DOHH2 (cell line): Measurements from ENCODE around the gene NETO1.

Experiments
- H3F3A ChIP-seq: fragments of 200-600 bp; sonication (generic), shearing (Covaris generic); 2 replicates; pipeline ENCODE4 v1.6.0; 2016; ENCODE audit warnings: antibody characterized with exemption, mild to moderate bottlenecking; ENCODE audit not compliant: control insufficient read depth, insufficient read depth
- H3K27ac ChIP-seq: fragments of 200-600 bp; sonication (generic); 2 replicates; pipeline ENCODE4 v1.5.1; 2014; ENCODE audit warnings: low read depth, mild to moderate bottlenecking, low read length, moderate library complexity
- H3K27me3 ChIP-seq: fragments of 200-600 bp; sonication (generic); 2 replicates; pipeline ENCODE4 v1.6.1; 2014; ENCODE audit warnings: mild to moderate bottlenecking, low read length, mixed read lengths; ENCODE audit not compliant: control insufficient read depth
- H3K36me3 ChIP-seq: fragments of 200-600 bp; sonication (generic); 2 replicates; pipeline ENCODE4 v1.6.1; 2014; ENCODE audit warnings: mild to moderate bottlenecking, low read length, moderate library complexity, mixed read lengths; ENCODE audit not compliant: control insufficient read depth
- H3K4me1 ChIP-seq: fragments of 200-600 bp; sonication (generic); 2 replicates; pipeline ENCODE4 v1.6.1; 2014; ENCODE audit warnings: mild to moderate bottlenecking, low read length, mixed read lengths; ENCODE audit not compliant: control insufficient read depth
- H3K4me2 ChIP-seq: fragments of 200-600 bp; sonication (generic); 2 replicates; pipeline ENCODE4 v1.6.0; 2014; ENCODE audit warnings: mild to moderate bottlenecking, low read length, moderate library complexity
- H3K4me3 ChIP-seq: fragments of 200-600 bp; sonication (generic); 2 replicates; pipeline ENCODE4 v1.5.1; 2014; ENCODE audit warnings: mild to moderate bottlenecking, low read length, mixed read lengths
- H3K79me2 ChIP-seq: fragments of 200-600 bp; sonication (generic); 2 replicates; pipeline ENCODE4 v1.6.1; 2014; ENCODE audit warnings: mild to moderate bottlenecking, low read length, mixed read lengths; ENCODE audit not compliant: control insufficient read depth
- H3K9me2 ChIP-seq: fragments of 200-600 bp; sonication (generic); replicated peaks from 2 replicates; pipeline ENCODE4 v1.6.1; 2014; ENCODE audit warnings: mild to moderate bottlenecking, low read length, mixed read lengths; ENCODE audit not compliant: control insufficient read depth
- H3K9me3 ChIP-seq: fragments of 200-600 bp; sonication (generic); 2 replicates; pipeline ENCODE4 v1.6.1; 2014; ENCODE audit warnings: antibody characterized with exemption, low read length, mixed read lengths; ENCODE audit not compliant: control insufficient read depth, insufficient read depth
- H4K20me1 ChIP-seq: fragments of 200-600 bp; sonication (generic); 2 replicates; pipeline ENCODE4 v1.6.0; 2014; ENCODE audit warnings: low read depth, mild to moderate bottlenecking, antibody characterized with exemption, low read length, moderate library complexity; ENCODE audit not compliant: control insufficient read depth, insufficient read depth
- CTCF ChIP-seq: fragments of 200-600 bp; sonication (generic); IDR thresholded peaks from one replicate; pipeline ENCODE4 v1.5.1; 2014; ENCODE audit warnings: antibody characterized with exemption, mild to moderate bottlenecking, low read depth, low read length; ENCODE audit not compliant: poor library complexity, severe bottlenecking
- EZH2phosphoT487 ChIP-seq: fragments of 200-600 bp; sonication (generic); IDR thresholded peaks from 2 replicates; pipeline ENCODE4 v1.6.1; 2017; ENCODE audit warnings: borderline replicate concordance, mild to moderate bottlenecking, antibody characterized with exemption, low read length, moderate library complexity, mixed read lengths

Gene NETO1

GRCh38 chr18:72726201-72726600 is 141.6 kb downstream of the NETO1 start:
- H3K4me1 ChIP-seq: no peaks in the 10 kb centered on the region
- no peak for TF ChIP-seq CTCF
- TF ChIP-seq EZH2phosphoT487: no peak
- H3K9me2 ChIP-seq: no peaks in the 10 kb centered on the region
- no peaks in the 10 kb centered on the region for H4K20me1 ChIP-seq
- H3K4me3 ChIP-seq: no peak overlapping the region
- no peaks in the 10 kb centered on the region for H3K27me3 ChIP-seq
- no peaks in the 10 kb centered on the region for H3K36me3 ChIP-seq
- no peak overlapping the region for H3K27ac ChIP-seq
- H3K79me2 ChIP-seq: no peaks in the 10 kb centered on the region
- H3K4me2 ChIP-seq: no peak overlapping the region
- H3K9me3 ChIP-seq: no peaks in the 10 kb centered on the region
- no peaks in the 10 kb centered on the region for H3F3A ChIP-seq

DNA sequence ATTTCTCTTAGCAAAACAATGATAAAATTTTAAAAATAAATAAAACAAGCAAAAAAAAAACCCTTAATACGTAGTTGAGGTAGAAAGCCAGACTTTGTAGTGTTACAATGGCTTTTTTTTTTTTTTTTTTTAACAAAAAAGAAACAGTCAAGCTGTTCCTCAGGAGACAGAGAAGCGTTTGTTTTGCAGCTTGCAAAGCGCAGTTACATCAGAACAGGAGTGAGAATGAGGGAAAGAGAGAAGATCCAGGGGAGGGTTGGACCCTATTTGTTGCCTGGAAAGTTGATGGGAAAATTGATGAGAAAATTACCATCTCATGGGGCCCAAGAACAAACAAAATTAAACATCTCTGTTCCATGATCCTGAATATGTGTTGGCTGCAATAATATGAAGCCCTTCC is 146.5 kb downstream of the NETO1 start:
- Histone ChIP-seq H3K9me3 (no peaks in the 10 kb centered on the region), H3K79me2 (no peaks in the 10 kb centered on the region), H3K27ac (no peak overlapping the region), H3K36me3 (no peaks in the 10 kb centered on the region), H3K4me3 (no peak overlapping the region), H3F3A (no peaks in the 10 kb centered on the region), H3K27me3 (no peaks in the 10 kb centered on the region), H4K20me1 (no peaks in the 10 kb centered on the region), H3K4me1 (no peaks in the 10 kb centered on the region), H3K4me2 (no peak overlapping the region), H3K9me2 (no peaks in the 10 kb centered on the region)
- TF ChIP-seq EZH2phosphoT487 (no peak), CTCF (no peak)

- Histone ChIP-seq H3K36me3 (no peaks in the 10 kb centered on the region), H4K20me1 (no peaks in the 10 kb centered on the region), H3K9me3 (no peaks in the 10 kb centered on the region), H3K4me2 (no peak overlapping the region), H3K9me2 (no peaks in the 10 kb centered on the region), H3K4me1 (no peaks in the 10 kb centered on the region), H3K79me2 (no peaks in the 10 kb centered on the region), H3K27me3 (no peaks in the 10 kb centered on the region), H3F3A (no peaks in the 10 kb centered on the region), H3K4me3 (no peak overlapping the region), H3K27ac (no peak overlapping the region)
- TF ChIP-seq CTCF: no peak
- no peak for TF ChIP-seq EZH2phosphoT487
These were observed 147.7 kb downstream of the NETO1 start for GRCh38 chr18:72720116-72720515.

GRCh38 chr18:72704202-72704601 is 163.6 kb downstream of the NETO1 start:
- H3K79me2 ChIP-seq: no peaks in the 10 kb centered on the region
- H3K36me3 ChIP-seq: no peaks in the 10 kb centered on the region
- TF ChIP-seq EZH2phosphoT487: no peak
- no peak for TF ChIP-seq CTCF
- no peak overlapping the region for H3K4me2 ChIP-seq
- no peaks in the 10 kb centered on the region for H3K9me2 ChIP-seq
- no peak overlapping the region for H3K4me3 ChIP-seq
- no peaks in the 10 kb centered on the region for H3K4me1 ChIP-seq
- no peaks in the 10 kb centered on the region for H3F3A ChIP-seq
- H4K20me1 ChIP-seq: no peaks in the 10 kb centered on the region
- H3K27ac ChIP-seq: no peak overlapping the region
- H3K27me3 ChIP-seq: no peaks in the 10 kb centered on the region
- H3K9me3 ChIP-seq: no peaks in the 10 kb centered on the region
